Stimulated activated CD4-positive, alpha-beta T cell treated with anti-CD3 and anti-CD28 coated beads, Interleukin-4, amount 100 ng/mL, for 4 hours (primary cell): ENCODE measurements around the gene PLA2R1.

ENCODE experiments used
- DNase-seq, 2 experiments: peaks; one replicate each; pipeline ENCODE4 v3.0.0-alpha.2; 2020

The PLA2R1 gene

GRCh38 chr2:160028431-160029269, 33.8 kb downstream of the PLA2R1 start:
- no peak for DNase-seq

DNA sequence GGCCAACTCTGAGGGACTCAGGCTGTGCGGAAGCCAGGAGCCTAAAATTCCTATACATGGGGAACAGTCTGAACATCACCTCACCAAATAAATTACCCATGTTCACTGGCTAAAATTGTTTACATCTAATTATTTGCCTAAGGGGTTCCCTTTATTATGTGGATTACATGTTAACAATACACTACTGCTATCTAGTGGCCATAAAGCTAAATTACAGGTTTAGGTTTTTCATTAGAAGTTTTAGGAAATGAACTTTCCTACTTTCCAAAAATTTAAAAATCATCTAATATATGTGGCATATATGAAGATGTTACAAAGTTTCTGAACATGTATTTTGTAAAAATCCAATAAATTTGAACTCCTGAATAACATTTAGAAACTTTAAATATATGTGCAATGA, 40.3 kb downstream of the PLA2R1 start:
- DNase-seq = no peak

GRCh38 chr2:160019374-160020090, 42.9 kb downstream of the PLA2R1 start:
- no peak for DNase-seq

DNA sequence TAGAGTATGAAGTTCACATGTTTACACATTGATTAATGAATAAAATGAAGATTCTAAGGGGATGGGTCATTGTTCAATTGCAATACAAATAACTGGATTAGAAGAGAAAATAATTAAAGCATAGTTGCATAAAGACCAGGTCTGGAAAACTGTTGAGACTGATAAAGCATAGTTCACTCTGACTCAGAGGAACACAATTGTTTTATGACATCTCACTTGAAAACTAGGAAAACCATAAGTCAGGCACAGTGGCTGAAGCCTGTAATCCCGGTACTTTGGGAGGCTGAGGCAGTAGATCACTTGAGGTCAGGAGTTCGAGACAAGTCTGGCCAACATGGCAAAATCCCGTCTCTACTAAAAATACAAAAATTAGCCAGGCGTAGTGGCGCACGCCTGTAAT, 46.7 kb downstream of the PLA2R1 start:
- no peak for DNase-seq

DNA sequence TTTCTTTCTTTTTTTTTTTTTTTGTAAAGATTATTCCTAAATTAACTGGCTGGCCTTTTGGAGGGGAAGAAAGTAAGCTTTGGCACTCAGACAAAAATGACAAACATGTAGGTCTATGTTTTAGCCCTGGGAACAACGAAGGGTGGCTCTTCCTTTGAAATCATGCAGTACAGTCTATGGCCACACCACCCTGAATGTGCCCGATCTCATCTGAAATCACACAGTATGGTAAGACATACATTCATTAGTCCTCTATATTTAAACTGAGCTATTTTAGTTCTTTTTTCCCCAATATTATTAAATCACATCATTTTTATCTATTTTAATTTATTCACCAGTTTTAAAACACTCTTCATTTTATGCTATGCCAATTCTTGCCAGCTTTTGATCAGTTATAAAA, 48.2 kb downstream of the PLA2R1 start:
- no peak for DNase-seq

DNA sequence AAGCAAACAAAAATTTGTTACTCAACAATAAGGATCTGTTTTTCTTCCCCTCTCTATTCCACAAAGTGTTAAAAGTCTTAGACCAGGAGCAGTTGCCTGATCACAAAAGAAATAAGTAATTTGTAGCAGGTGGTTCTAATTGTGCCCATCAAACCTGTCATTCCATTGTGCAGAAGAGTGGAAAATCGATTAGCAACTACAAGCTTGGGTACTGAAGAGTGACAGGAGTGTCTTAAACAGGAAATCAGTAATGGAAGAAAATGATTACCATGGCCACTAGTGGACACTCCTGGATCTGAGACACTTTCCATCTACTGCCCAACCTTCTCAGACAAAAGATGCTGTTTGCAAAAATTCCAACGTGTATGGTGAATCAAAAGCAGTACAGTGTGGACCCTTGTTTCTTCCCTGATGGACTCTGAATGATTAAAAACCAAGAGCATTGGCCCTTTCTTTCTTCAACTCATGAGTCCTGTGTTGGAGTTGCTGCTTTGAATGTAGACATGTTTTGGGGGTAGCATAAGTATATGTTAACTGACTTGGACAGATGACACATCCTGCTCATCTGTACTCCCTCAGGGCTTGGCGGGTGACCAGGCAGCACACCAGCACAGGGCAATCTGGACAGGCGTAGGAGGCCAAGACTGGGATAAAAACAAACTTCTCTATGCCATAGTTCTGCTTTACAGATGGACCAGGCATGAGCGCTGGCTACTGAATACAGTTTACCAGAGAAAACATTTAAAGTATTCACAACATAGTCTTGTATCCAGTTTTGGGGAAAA, 51.9 kb downstream of the PLA2R1 start:
- DNase-seq = no peak

DNA sequence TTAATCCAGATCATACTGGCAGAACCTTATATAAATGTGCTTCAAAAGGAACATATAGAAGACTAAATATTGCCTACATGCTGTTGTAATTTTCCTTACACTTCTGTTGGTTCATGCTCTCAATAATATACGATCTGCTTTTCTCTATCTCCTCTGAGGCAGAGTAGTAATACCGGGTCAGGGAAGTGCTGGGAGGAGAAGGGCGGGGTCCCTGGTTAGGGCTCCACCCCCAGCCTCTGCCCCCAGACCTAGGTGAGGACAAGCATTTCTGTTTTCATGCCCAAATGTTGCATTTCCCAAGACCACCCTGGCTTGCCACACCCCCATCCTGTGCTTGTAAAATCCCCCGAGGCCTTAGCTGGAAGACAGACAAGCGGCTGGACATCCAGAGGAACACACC, 55.3 kb downstream of the PLA2R1 start:
- DNase-seq = no peak

DNA sequence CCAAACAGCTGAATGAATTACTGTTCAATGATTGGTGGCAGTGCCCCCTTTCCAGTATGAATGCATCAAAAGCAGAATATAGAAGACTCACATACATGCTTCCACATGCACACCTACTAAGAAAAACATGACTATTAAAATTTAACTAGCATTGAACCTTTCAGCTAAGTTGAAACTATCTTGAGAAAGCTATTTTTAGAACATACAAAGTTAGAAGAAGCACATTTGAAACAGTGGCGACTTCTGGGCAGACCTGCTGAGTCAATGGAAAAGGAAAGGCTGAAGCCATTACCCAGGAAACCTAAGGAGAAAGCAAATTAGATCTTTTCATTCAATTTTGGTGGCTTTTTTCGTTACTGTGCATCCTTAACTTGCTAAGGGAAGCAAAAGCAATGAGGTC, 55.9 kb downstream of the PLA2R1 start:
- DNase-seq = no peak

DNA sequence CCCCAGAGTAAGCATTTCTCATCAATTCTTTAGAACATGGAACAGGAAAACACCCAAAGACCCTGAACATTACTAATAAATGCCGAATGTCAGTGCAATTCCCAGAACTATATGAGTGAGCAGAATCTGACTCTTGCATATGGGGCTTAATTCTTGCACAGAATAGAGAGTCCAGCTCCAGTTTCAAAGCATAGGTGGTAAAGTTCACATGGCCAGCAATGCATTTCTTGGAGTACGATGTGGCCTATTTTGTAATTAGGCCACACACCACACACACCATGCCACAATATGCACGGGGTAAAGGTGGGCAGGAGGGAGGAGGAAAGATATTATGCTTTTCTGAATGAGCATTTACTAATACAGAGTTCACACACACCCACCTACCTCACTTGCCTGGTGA, 56.5 kb downstream of the PLA2R1 start:
- DNase-seq = no peak

- no peak for DNase-seq
Measured at GRCh38 chr2:160005476-160005875, 56.9 kb downstream of the PLA2R1 start.

- no peak for DNase-seq
Measured at GRCh38 chr2:159998961-159999360, 63.5 kb downstream of the PLA2R1 start.

- no peak for DNase-seq
Measured at GRCh38 chr2:159998243-159998642, 64.2 kb downstream of the PLA2R1 start.

- DNase-seq = no peak
Measured at GRCh38 chr2:159996792-159997546, 65.4 kb downstream of the PLA2R1 start.

GRCh38 chr2:159995038-159995437, 67.4 kb downstream of the PLA2R1 start:
- DNase-seq = no peak

DNA sequence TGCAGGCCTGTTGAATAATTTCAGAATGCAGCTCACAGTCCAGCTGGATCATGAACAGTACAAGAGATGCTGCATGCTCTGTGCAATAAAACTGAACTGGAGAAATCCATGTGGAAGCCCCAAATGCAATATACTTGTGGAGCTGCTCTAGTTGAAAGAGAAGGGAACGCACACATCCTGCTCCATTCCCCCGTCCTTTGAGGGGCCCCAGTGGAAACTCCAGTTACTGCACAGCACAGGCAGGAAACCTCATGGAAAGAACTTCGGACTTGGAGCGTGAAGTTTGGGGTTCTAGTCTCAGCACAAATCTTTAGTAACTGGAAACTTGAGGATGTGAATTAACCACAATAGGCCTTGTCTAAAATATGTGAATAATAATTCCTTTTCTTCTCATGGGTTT, 73.2 kb downstream of the PLA2R1 start:
- DNase-seq = no peak

GRCh38 chr2:159988412-159988970, 73.9 kb downstream of the PLA2R1 start:
- DNase-seq = no peak

DNA sequence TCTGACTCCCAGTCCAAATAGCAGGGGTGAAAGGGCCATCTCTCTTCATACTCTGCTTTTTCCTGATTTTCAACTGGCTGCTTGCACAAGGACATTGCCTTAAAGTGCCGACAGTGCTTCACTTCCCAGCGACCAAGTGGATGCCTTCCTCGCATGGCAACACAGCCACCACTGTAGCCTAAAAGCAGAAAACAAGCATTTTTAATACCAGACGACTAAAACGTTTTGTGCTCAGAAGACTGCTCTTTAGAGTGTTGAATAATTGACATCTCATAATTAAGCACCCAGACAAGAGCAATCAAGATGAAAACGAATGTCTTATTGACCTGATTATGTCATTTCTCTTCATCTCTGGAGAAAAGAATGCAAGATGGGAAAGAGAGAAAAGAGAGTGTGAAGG, 75.2 kb downstream of the PLA2R1 start:
- no peak for DNase-seq

- no peak for DNase-seq
Measured at GRCh38 chr2:159985656-159986055, 76.8 kb downstream of the PLA2R1 start.

DNA sequence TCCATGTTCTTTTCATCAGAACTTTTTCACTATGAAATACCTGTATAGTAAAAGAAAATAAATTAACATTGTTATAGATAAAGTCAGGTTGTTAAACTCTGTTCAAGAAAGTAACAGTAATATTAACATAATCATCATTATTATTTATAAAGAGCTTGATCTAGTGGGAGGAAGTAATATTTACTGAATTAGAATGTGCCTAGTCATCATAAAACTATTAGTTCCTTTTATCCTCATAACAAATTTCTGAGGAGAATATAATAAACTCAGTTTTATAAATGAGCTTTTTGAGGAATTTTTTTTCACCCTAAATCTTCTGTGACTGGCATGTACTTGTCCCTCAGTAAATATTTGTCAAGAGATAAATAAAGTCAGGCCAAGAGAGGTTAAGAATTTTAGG, 78.4 kb downstream of the PLA2R1 start:
- no peak for DNase-seq

DNA sequence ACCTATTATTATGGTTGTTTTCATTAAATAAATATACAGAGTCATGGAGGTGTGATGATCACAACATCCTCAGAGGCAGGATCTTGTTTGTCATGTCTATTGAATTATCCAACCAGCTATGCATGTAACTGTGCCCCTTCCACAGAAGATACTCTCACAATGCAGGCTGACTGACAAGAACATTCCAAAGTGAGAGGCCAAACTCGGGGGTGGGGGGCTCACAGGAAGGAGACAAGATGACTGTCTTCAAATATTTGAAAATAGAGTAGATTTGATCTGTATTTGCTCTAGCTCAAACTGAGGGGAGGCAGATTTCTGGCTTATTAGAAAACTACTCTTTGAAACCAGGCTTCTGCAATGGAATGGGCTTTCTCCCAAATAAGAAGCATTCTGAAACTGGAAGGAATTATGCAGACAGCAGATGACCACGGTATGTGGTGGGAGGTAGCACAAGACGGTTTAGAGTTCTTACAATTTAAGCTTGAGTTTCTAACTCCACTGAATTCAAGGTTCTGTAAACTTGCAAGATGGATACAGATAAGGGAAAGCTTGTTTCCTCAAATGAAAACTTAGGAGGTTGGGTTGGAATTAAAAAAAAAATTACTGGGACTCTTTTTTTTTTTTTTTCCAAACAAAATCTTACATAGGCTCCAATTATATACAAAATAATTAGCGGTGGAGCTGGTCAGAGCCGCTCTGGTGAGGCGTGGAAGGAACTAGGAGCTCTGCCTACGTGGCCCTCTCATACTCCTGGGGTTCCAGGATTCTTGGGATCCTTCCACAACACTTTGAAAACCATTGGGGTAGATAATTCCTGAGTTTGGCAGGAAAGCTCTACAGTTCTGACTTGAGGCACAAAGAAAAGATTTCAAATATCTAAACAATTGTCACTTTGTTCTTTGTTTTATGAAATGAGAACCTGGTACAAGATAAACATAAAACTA, 79.3 kb downstream of the PLA2R1 start:
- DNase-seq = no peak

- DNase-seq = no peak
Measured at GRCh38 chr2:159982270-159982669, 80.1 kb downstream of the PLA2R1 start.
